HepG2 (cell line): ENCODE measurements around the gene SPECC1L. TPM values are rescaled to one million over a fixed set of nuclear protein-coding genes. Genes with fewer than 3 reads are reported as not detected.

Experiments used
- ATAC-seq: fragments of 200-7000 bp; cut with Tn5 transposase; 3 replicates; pipeline ENCODE4 v1.9.1; 2020; ENCODE audit warnings: mild to moderate bottlenecking, moderate library complexity
- BruUV-seq: library from RNA; stranded (reverse); fragments of 400-500 nt; replicated peaks from 2 replicates; lab custom pipeline; 2021; lab: Mats Ljungman, UMichigan
- CTCF ChIA-PET: fragments of 300-600 bp; formaldehyde crosslinking; extraction: SDS; loops from one replicate; lab custom pipeline; 2021; ENCODE audit warnings: low total read pairs, inconsistent platforms, low intra/inter-chr PET ratio; lab: Yijun Ruan, JAX
- POLR2A ChIA-PET: fragments of 350-600 bp; sonication (Branson Sonifier 250); formaldehyde crosslinking; loops from one replicate; lab custom pipeline; 2020; ENCODE audit warnings: antibody characterized with exemption, inconsistent platforms; lab: Yijun Ruan, JAX
- DNase-seq: peaks from one replicate; pipeline ENCODE4 v3.0.0-alpha.2; 2015; ENCODE audit warnings: low spot score
- FAIRE-seq: peaks from 3 replicates; lab custom pipeline; 2011; peaks lifted over from hg19 to GRCh38; lab: Jason Lieb, UNC
- H2AFZ ChIP-seq: one replicate; pipeline ENCODE4 v1.6.1; 2011; ENCODE audit warnings: low read length, inconsistent platforms
- H3K27ac ChIP-seq: fragments of 300-600 bp; 3 replicates; pipeline ENCODE4 v1.8.0; 2011; ENCODE audit warnings: mixed run types, mild to moderate bottlenecking, mixed read lengths, low read length, inconsistent platforms; ENCODE audit not compliant: insufficient read depth; ENCODE audit errors: extremely low read length
- H3K27me3 ChIP-seq, 2 experiments: fragments of 200-600 bp in 1 of 2; 2 replicates in 1 of 2; 3 replicates in 1 of 2; pipeline versions ENCODE4 v1.6.0 to v1.8.0; 2011; ENCODE audit warnings: low read length in 2 of 2, mild to moderate bottlenecking in 2 of 2, moderate library complexity in 2 of 2, inconsistent platforms in 1 of 2; ENCODE audit not compliant: insufficient read depth in 2 of 2, control insufficient read depth in 1 of 2
- H3K36me3 ChIP-seq, 2 experiments: fragments of 200-600 bp in 1 of 2; replicated peaks in 1 of 2; 2 replicates in 1 of 2; 3 replicates in 1 of 2; pipeline versions ENCODE4 v1.5.1 to v1.8.0; 2011; ENCODE audit warnings: low read length in 2 of 2, inconsistent platforms in 1 of 2; ENCODE audit not compliant: insufficient read depth in 2 of 2, control insufficient read depth in 1 of 2
- H3K4me1 ChIP-seq: 2 replicates; pipeline ENCODE4 v1.5.1; 2012; ENCODE audit warnings: low read length, inconsistent platforms; ENCODE audit not compliant: insufficient read depth
- H3K4me2 ChIP-seq: 2 replicates; pipeline ENCODE4 v1.6.0; 2011; ENCODE audit warnings: low read depth, low read length, inconsistent platforms
- H3K4me3 ChIP-seq, 3 experiments: fragments of 200-600 bp in 1 of 3; sonication (generic), shearing (Covaris generic) in 1 of 3; replicated peaks in 1 of 3; 2 replicates each; pipeline ENCODE4 v1.5.1; 2011 to 2016; ENCODE audit warnings: low read length in 3 of 3, inconsistent platforms in 2 of 3, low read depth in 2 of 3, mild to moderate bottlenecking in 2 of 3, control low read depth in 1 of 3, mixed read lengths in 1 of 3; ENCODE audit not compliant: insufficient read depth in 1 of 3
- H3K79me2 ChIP-seq: one replicate; pipeline ENCODE4 v1.6.1; 2011; ENCODE audit warnings: low read length, inconsistent platforms; ENCODE audit not compliant: insufficient read depth
- H3K9ac ChIP-seq: 2 replicates; pipeline ENCODE4 v1.6.0; 2011; ENCODE audit warnings: mild to moderate bottlenecking, low read depth, low read length, inconsistent platforms; ENCODE audit not compliant: insufficient read depth
- H3K9me3 ChIP-seq: 2 replicates; pipeline ENCODE4 v1.5.1; 2012; ENCODE audit warnings: mild to moderate bottlenecking, low read length
- H4K20me1 ChIP-seq: 2 replicates; pipeline ENCODE4 v1.6.0; 2011; ENCODE audit warnings: inconsistent platforms, mild to moderate bottlenecking, low read length, moderate library complexity; ENCODE audit not compliant: insufficient read depth
- CBX5 ChIP-seq: sonication (generic); formaldehyde crosslinking; IDR thresholded peaks from 2 replicates; pipeline ENCODE4 v1.4.0; 2020; ENCODE audit warnings: missing genetic modification reagents, borderline replicate concordance
- FOXO1 ChIP-seq: sonication (generic); formaldehyde crosslinking; IDR thresholded peaks from 2 replicates; pipeline ENCODE4 v1.4.0; 2020; ENCODE audit warnings: missing genetic modification reagents
- HMGA1 ChIP-seq: sonication (generic); formaldehyde crosslinking; conservative IDR thresholded peaks from 2 replicates; pipeline ENCODE4 v1.4.0; 2020; ENCODE audit warnings: missing genetic modification reagents
- KDM3A ChIP-seq: IDR thresholded peaks from 2 replicates; pipeline ENCODE4 v1.6.1; 2018; ENCODE audit warnings: low read depth, missing compliant biosample characterization
- LCORL ChIP-seq, 2 experiments: fragments of 450-650 bp in 1 of 2; sonication (generic) in 1 of 2; formaldehyde crosslinking in 1 of 2; IDR thresholded peaks; 2 replicates each; pipeline versions ENCODE4 v1.5.0 to v1.6.1; 2017 to 2020; ENCODE audit warnings: antibody characterized with exemption in 1 of 2, missing genetic modification reagents in 1 of 2
- MXI1 ChIP-seq: IDR thresholded peaks from 3 replicates; pipeline ENCODE4 v1.6.1; 2012; ENCODE audit warnings: low read depth, low read length, inconsistent platforms, borderline replicate concordance
- POGZ ChIP-seq: sonication (generic); formaldehyde crosslinking; IDR thresholded peaks from 2 replicates; pipeline ENCODE4 v1.4.0; 2020; ENCODE audit warnings: mild to moderate bottlenecking, missing genetic modification reagents
- RBM39 ChIP-seq: fragments of 200-400 bp; formaldehyde crosslinking; IDR thresholded peaks from one replicate; pipeline ENCODE4 v1.6.1; 2018; ENCODE audit warnings: antibody characterized with exemption, mild to moderate bottlenecking, low read depth, low read length; ENCODE audit not compliant: poor library complexity, severe bottlenecking
- SMARCE1 ChIP-seq: fragments of 450-650 bp; IDR thresholded peaks from 2 replicates; pipeline ENCODE4 v1.6.1; 2017; ENCODE audit warnings: borderline replicate concordance
- SPEN ChIP-seq: sonication (generic); formaldehyde crosslinking; IDR thresholded peaks from 2 replicates; pipeline ENCODE4 v1.5.1; 2020; ENCODE audit warnings: low read depth, mild to moderate bottlenecking, missing genetic modification reagents
- STAG1 ChIP-seq: sonication (generic); formaldehyde crosslinking; IDR thresholded peaks from 2 replicates; pipeline ENCODE4 v1.4.0; 2020; ENCODE audit warnings: missing genetic modification reagents
- U2AF2 ChIP-seq: fragments of 200-400 bp; formaldehyde crosslinking; IDR thresholded peaks from 2 replicates; pipeline ENCODE4 v1.6.1; 2017; ENCODE audit warnings: low read depth, mild to moderate bottlenecking, low read length
- ZNF775 ChIP-seq: sonication (generic); formaldehyde crosslinking; IDR thresholded peaks from 2 replicates; pipeline ENCODE4 v1.4.0; 2020; ENCODE audit warnings: missing genetic modification reagents, mild to moderate bottlenecking, moderate library complexity, borderline replicate concordance
- ZNF781 ChIP-seq: sonication (generic); formaldehyde crosslinking; IDR thresholded peaks from 2 replicates; pipeline ENCODE4 v1.5.1; 2020; ENCODE audit warnings: borderline replicate concordance, mild to moderate bottlenecking, missing genetic modification reagents; ENCODE audit errors: not compliant biosample characterization
- WGBS: methylation state at CpG from one replicate; pipeline ENCODE4 v1.1.6; 2017; ENCODE audit warnings: low lambda C conversion rate; 5-methylcytosine and 5-hydroxymethylcytosine counted together
- in situ Hi-C: cut with HindIII; loops from 2 replicates; pipeline ENCODE4 v1.10.0; 2017; ENCODE audit warnings: low pct_unique_long_range_greater_than_20kb; ENCODE audit not compliant: extremely low pct_ligation_motif_present
- intact Hi-C: fragments of 100-400 bp; cut with micrococcal nuclease; formaldehyde crosslinking; loops from one replicate; pipeline ENCODE4 v1.10.0; 2022; ENCODE audit not compliant: unreplicated experiment
- polyA plus RNA-seq, 8 experiments: library from polyadenylated mRNA; depleted of rRNA in 3 of 8; stranded (reverse) in 7 of 8; unstranded in 1 of 8; fragments of >200 nt; fragmentation: Illumina TruSeq in 4 of 8; extraction: Trizol in 4 of 8; gene quantifications; 2 replicates each; pipeline versions ENCODE4 v1.2.1 to v1.2.3, GENCODE V29; 2011 to 2016; ENCODE audit warnings: low read depth in 4 of 8, missing spikeins in 1 of 8, mixed read lengths in 1 of 8; ENCODE audit not compliant: insufficient read depth in 1 of 8
- total RNA-seq, 5 experiments: library from RNA; depleted of rRNA; stranded (reverse); fragments of >200 nt; fragmentation: Illumina TruSeq; extraction: Trizol; gene quantifications; 2 replicates each; pipeline ENCODE4 v1.2.3, GENCODE V29; 2016; ENCODE audit warnings: low read depth in 1 of 5
- TF ChIP-seq, protein P1 (sequence below): sonication (generic); formaldehyde crosslinking; IDR thresholded peaks from 2 replicates; pipeline ENCODE4 v1.8.0; 2022; ENCODE audit warnings: mild to moderate bottlenecking, missing genetic modification reagents, moderate library complexity
- TF ChIP-seq, protein P2 (sequence below), 2 experiments: fragments of 450-650 bp in 1 of 2; sonication (generic) in 1 of 2; formaldehyde crosslinking; IDR thresholded peaks; 2 replicates each; pipeline versions ENCODE4 v1.5.0 to v1.8.0; 2020 to 2022; ENCODE audit warnings: mild to moderate bottlenecking in 1 of 2, missing genetic modification reagents in 1 of 2
- TF ChIP-seq, protein P3 (sequence below): sonication (generic); formaldehyde crosslinking; IDR thresholded peaks from 2 replicates; pipeline ENCODE4 v1.4.0; 2020; ENCODE audit warnings: missing genetic modification reagents
- TF ChIP-seq, protein P4 (sequence below): sonication (generic); formaldehyde crosslinking; IDR thresholded peaks from 2 replicates; pipeline ENCODE4 v1.8.1; 2023; ENCODE audit warnings: mild to moderate bottlenecking, inconsistent platforms, moderate library complexity, missing genetic modification reagents, borderline replicate concordance

Gene SPECC1L
- total and polyA plus RNA-seq, 2 of the 13 experiments (the other 11 are each of a cell fraction or from before 2014, with no cell fraction given), result 14.1 to 30.3 TPM

DNA sequence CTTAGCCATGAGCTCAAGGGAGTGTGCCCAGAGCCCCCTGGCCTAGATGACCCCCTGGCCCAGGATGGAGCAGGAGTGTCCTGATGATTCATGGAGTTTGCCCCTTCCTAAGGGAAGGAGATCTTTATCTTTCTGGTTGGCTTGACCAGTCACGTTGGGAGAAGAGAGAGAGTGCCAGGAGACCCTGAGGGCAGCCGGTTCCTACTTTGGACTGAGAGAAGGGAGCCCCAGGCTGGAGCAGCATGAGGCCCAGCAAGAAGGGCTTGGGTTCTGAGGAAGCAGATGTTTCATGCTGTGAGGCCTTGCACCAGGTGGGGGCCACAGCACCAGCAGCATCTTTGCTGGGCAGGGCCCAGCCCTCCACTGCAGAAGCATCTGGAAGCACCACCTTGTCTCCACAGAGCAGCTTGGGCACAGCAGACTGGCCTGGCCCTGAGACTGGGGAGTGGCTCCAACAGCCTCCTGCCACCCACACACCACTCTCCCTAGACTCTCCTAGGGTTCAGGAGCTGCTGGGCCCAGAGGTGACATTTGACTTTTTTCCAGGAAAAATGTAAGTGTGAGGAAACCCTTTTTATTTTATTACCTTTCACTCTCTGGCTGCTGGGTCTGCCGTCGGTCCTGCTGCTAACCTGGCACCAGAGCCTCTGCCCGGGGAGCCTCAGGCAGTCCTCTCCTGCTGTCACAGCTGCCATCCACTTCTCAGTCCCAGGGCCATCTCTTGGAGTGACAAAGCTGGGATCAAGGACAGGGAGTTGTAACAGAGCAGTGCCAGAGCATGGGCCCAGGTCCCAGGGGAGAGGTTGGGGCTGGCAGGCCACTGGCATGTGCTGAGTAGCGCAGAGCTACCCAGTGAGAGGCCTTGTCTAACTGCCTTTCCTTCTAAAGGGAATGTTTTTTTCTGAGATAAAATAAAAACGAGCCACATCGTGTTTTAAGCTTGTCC, 171.0 kb downstream of the SPECC1L start (continued):
- TF ChIP-seq, protein P1, sequence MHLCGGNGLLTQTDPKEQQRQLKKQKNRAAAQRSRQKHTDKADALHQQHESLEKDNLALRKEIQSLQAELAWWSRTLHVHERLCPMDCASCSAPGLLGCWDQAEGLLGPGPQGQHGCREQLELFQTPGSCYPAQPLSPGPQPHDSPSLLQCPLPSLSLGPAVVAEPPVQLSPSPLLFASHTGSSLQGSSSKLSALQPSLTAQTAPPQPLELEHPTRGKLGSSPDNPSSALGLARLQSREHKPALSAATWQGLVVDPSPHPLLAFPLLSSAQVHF (CRISPR knock-in tag), result no peak
- TF ChIP-seq POGZ (CRISPR knock-in tag) (no peak), MXI1 (no peak), RBM39 (no peak), KDM3A (CRISPR knock-in tag) (no peak), FOXO1 (CRISPR knock-in tag) (no peak)
- TF ChIP-seq, protein P2, sequence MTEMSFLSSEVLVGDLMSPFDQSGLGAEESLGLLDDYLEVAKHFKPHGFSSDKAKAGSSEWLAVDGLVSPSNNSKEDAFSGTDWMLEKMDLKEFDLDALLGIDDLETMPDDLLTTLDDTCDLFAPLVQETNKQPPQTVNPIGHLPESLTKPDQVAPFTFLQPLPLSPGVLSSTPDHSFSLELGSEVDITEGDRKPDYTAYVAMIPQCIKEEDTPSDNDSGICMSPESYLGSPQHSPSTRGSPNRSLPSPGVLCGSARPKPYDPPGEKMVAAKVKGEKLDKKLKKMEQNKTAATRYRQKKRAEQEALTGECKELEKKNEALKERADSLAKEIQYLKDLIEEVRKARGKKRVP (CRISPR knock-in tag; IDR thresholded peaks at IDR 0.05), result no peak

DNA sequence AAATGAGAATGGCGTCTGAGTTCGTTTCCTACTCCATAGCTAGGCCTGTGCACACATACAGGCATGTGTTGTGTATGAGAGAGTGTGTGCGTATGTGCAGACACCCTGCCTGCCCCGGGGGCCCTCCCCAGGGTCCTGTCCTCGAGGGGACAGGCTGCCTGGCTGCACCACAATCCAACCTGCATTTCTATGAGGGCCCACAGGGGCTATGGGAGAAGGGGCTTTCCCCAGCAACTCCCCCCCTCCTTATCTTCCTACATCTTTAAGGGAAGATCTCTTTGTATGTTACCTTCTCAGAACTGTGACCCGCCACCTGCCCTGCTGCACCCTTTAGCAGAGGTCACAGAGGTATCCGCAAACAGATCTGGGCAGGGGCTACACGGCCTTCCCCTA, 171.7 kb downstream of the SPECC1L start:
- in situ Hi-C loops, result no loop called here
- CTCF ChIA-PET, result no interaction called here
- Histone ChIP-seq H3K36me3 (no peaks in the 10 kb centered on the region; a peak in 1 of 5 replicates), H3K4me3 (no peak overlapping the region), H3K9ac (no peak overlapping the region), H3K4me1 (peaks cover 25% of the 10 kb centered on the region), H3K4me2 (no peak overlapping the region), H3K27ac (no peak overlapping the region), H4K20me1 (no peaks in the 10 kb centered on the region), H3K27me3 (no peaks in the 10 kb centered on the region; a peak in 1 of 5 replicates), H3K79me2 (no peaks in the 10 kb centered on the region), H3K9me3 (no peaks in the 10 kb centered on the region), H2AFZ (no peak overlapping the region)
- BruUV-seq, result no TSS peak
- FAIRE-seq, result no peak
- intact Hi-C loops, result no loop called here
- POLR2A ChIA-PET, result interaction anchor here (0.9 kb wide), 1 partner anchor 64 kb away, joined by 3 read pairs; no protein-coding TSS in a partner anchor
- WGBS, result 94% methylated on average over 6 of the region's 8 CpGs
- no peak for ATAC-seq
- no peak for DNase-seq
- no peak for TF ChIP-seq HMGA1 (CRISPR knock-in tag)
- TF ChIP-seq, protein P3, sequence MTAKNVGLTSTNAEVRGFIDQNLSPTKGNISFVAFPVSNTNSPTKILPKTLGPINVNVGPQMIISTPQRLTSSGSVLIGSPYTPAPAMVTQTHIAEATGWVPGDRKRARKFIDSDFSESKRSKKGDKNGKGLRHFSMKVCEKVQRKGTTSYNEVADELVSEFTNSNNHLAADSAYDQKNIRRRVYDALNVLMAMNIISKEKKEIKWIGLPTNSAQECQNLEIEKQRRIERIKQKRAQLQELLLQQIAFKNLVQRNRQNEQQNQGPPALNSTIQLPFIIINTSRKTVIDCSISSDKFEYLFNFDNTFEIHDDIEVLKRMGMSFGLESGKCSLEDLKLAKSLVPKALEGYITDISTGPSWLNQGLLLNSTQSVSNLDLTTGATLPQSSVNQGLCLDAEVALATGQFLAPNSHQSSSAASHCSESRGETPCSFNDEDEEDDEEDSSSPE (CRISPR knock-in tag), result no peak
- TF ChIP-seq, protein P4, sequence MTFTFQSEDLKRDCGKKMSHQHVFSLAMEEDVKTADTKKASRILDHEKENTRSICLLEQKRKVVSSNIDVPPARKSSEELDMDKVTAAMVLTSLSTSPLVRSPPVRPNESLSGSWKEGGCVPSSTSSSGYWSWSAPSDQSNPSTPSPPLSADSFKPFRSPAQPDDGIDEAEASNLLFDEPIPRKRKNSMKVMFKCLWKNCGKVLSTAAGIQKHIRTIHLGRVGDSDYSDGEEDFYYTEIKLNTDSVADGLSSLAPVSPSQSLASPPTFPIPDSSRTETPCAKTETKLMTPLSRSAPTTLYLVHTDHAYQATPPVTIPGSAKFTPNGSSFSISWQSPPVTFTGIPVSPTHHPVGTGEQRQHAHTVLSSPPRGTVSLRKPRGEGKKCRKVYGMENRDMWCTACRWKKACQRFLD (CRISPR knock-in tag), result no peak
- no peak for TF ChIP-seq SPEN (CRISPR knock-in tag)
- no peak for TF ChIP-seq U2AF2
- no peak for TF ChIP-seq CBX5 (CRISPR knock-in tag)
- TF ChIP-seq ZNF781, result no peak
- no peak for TF ChIP-seq ZNF775 (CRISPR knock-in tag)
- TF ChIP-seq STAG1, result no peak
- TF ChIP-seq LCORL (IDR thresholded peaks at IDR 0.05), result no peak
- no peak for TF ChIP-seq LCORL (CRISPR knock-in tag; IDR thresholded peaks at IDR 0.05)
- no peak for TF ChIP-seq SMARCE1
